ENCODE results near the gene UNC13D.
A peak's percentile ranks its signal among the peaks of the same experiment; 100 is the strongest.
"Not testable (repeated sequence)": the region's sequence is repeated elsewhere in the genome, so short reads cannot be mapped to it uniquely, and the experiment has no call there.

The UNC13D gene

GRCh38 chr17:75856062-75856756 lies 12.0 kb upstream of the UNC13D start:
- TF ChIP-seq CTCF (IDR thresholded peaks at IDR 0.05; ENCODE audit: insufficient read depth, missing control alignments): no peak
- DNase-seq (ENCODE audit: insufficient read length, low spot score) (no peak), FAIRE-seq (no peak)

- peak; percentile 98 for DNase-seq (ENCODE audit: insufficient read length, low spot score)
- peak; percentile 44 for TF ChIP-seq CTCF (IDR thresholded peaks at IDR 0.05; ENCODE audit: insufficient read depth, missing control alignments)
- FAIRE-seq: no peak
Observed at GRCh38 chr17:75855310-75856061, 11.3 kb upstream of the UNC13D start, which contains the start of gene WBP2. Gene WBP2 (minus strand): TSS chr17:75855335. CDS start chr17:75855297, 38 bp downstream.

- DNase-seq (ENCODE audit: insufficient read length, low spot score) (no peak), FAIRE-seq (no peak)
- TF ChIP-seq CTCF (IDR thresholded peaks at IDR 0.05; ENCODE audit: insufficient read depth, missing control alignments): no peak
Observed at GRCh38 chr17:75854881-75855309, 10.7 kb upstream of the UNC13D start.

- DNase-seq (ENCODE audit: insufficient read length, low spot score): no peak
- no peak for FAIRE-seq
- no peak for TF ChIP-seq CTCF (IDR thresholded peaks at IDR 0.05; ENCODE audit: insufficient read depth, missing control alignments)
Observed at GRCh38 chr17:75854101-75854748, 10.0 kb upstream of the UNC13D start.

- DNase-seq (ENCODE audit: insufficient read length, low spot score): no peak
- no peak for FAIRE-seq
- TF ChIP-seq CTCF (IDR thresholded peaks at IDR 0.05; ENCODE audit: insufficient read depth, missing control alignments): no peak
Observed at GRCh38 chr17:75853433-75853832, 9.2 kb upstream of the UNC13D start.

- DNase-seq (ENCODE audit: insufficient read length, low spot score); FAIRE-seq: not testable (repeated sequence)
Observed at GRCh38 chr17:75851693-75851991, 7.4 kb upstream of the UNC13D start.

- no peak for FAIRE-seq
- no peak for DNase-seq (ENCODE audit: insufficient read length, low spot score)
- no peak for TF ChIP-seq CTCF (IDR thresholded peaks at IDR 0.05; ENCODE audit: insufficient read depth, missing control alignments)
Observed at GRCh38 chr17:75850928-75851692, 6.9 kb upstream of the UNC13D start.
